GM12875 (cell line): ENCODE data around the gene CNNM3.

Experiments used
- H3K4me3 ChIP-seq: one replicate; pipeline ENCODE4 v1.5.1; 2011; ENCODE audit warnings: low read depth, low read length, control low read depth
- TF ChIP-seq, protein P1 (sequence below): IDR thresholded peaks from 2 replicates; pipeline ENCODE4 v1.5.1; 2011; ENCODE audit warnings: low read depth, mild to moderate bottlenecking, control low read depth, inconsistent platforms, low read length, moderate library complexity, borderline replicate concordance; ENCODE audit not compliant: insufficient read depth

Gene CNNM3

GRCh38 chr2:96866149-96866548 lies 50.1 kb downstream of the CNNM3 start:
- TF ChIP-seq, protein P1, sequence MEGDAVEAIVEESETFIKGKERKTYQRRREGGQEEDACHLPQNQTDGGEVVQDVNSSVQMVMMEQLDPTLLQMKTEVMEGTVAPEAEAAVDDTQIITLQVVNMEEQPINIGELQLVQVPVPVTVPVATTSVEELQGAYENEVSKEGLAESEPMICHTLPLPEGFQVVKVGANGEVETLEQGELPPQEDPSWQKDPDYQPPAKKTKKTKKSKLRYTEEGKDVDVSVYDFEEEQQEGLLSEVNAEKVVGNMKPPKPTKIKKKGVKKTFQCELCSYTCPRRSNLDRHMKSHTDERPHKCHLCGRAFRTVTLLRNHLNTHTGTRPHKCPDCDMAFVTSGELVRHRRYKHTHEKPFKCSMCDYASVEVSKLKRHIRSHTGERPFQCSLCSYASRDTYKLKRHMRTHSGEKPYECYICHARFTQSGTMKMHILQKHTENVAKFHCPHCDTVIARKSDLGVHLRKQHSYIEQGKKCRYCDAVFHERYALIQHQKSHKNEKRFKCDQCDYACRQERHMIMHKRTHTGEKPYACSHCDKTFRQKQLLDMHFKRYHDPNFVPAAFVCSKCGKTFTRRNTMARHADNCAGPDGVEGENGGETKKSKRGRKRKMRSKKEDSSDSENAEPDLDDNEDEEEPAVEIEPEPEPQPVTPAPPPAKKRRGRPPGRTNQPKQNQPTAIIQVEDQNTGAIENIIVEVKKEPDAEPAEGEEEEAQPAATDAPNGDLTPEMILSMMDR, result no peak
- H3K4me3 ChIP-seq, result no peak overlapping the region

DNA sequence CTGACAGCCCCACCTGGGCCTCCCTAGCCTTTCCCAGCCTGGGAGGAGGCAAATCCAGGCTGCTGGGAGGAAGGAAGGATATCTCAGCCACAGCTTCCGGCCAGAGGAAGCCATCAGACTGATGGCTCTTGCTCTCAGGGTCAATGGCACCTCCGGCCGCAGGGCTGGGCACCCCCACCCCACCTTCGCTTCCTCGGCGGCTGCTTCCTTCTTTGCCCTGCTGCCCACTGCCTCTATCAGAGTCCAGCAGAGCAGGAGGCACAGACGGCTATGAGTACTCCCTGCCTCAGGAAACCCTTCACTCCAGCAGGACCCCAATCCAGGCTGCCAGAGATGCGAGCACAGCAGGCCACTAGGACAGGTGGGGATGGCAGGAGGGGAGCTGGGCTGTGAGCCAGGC lies 50.5 kb downstream of the CNNM3 start:
- TF ChIP-seq, protein P1, result no peak
- H3K4me3 ChIP-seq, result peak overlapping the region; percentile 22

DNA sequence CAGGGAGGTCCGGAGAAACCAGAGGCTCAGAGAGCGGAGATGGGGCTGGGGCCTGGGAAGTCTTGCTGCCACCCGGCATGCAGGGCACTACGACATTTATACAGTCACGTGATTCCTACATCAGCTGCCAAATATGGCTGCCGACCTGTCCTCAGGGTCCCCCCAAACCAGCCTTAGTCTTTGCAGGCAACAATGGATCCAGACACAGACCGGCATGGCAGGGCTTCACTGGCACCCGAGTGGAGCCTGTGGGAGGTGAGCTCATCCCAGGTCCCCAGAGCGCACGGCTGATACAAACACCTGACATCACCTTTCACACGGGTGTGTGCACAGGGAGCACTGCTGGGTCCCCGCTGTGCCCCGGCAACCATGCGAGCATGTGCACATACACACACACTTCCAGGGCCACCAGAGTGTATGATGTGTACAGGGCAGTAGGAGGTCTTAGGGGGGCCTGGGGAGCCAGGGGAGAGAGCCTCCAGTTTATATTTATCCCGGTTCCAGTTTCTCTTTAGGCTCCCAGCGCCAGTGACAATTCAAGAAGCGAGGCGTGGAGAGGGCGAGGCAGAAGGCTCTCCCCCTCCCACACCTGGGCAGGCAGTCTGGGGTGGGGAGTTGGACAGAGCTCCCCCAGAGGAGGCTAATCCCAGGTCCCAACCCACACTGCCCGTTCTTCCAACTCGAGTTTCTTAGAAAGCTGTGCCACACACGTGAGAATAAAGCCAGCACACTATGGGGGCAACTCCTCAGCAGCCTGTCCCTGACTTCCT lies 51.1 kb downstream of the CNNM3 start:
- TF ChIP-seq, protein P1, result no peak
- H3K4me3 ChIP-seq, result peak overlapping the region; percentile 84

DNA sequence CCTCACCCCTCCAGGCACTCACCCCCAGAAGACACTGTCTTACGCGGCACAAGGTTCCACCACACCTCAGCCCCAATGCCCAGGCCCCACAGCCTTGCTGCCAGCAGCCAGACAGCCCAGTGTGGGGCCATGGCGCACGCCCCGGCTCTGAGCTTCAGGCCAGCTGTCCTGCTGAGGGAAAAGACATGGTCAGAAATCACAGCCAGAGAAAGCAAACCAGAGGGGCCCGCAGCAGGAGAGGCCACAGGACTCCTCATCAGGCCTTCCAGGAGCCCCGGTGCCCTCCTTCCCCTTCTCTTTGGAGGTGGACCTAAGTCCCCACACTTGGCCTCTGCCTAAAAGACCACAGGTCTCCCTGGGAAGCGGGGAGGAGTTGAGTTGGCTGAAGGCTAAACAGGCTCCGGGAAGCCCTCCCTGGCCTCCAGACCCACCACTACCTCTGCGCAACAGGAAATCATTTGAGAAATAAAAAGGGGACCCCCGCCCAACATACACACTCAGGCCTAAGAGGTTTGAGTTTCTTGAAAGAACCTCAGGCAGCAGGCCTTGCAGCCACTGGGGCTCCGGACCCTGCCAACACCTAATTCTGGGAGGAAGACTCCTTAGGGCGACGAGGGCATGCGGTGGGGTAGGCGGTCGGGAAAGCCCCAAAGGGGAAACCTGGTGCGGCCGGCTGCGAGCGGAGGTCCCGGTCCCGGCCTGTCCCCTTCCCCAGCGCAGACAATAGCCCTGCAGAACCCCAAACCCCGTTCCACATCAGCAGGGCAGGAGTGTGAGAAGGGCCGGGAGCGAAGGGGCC lies 51.9 kb downstream of the CNNM3 start:
- H3K4me3 ChIP-seq, result peak overlapping the region; percentile 84
- TF ChIP-seq, protein P1, result no peak

- H3K4me3 ChIP-seq, result peak overlapping the region; percentile 84
These were observed 52.6 kb downstream of the CNNM3 start for GRCh38 chr2:96868555-96869280.

GRCh38 chr2:96869281-96869821 lies 53.3 kb downstream of the CNNM3 start:
- peak overlapping the region; percentile 84 for H3K4me3 ChIP-seq
- TF ChIP-seq, protein P1, result no peak

More at GRCh38 chr2:96868555-96869280, 52.6 kb downstream of the CNNM3 start:
- TF ChIP-seq, protein P1, result peak; percentile 87
